ENCODE measurements around the gene TMEM131.
A peak's percentile ranks its signal among the peaks of the same experiment; 100 is the strongest.
"Not testable (repeated sequence)": the region's sequence is repeated elsewhere in the genome, so short reads cannot be mapped to it uniquely, and the experiment has no call there.

TMEM131 gene

GRCh38 chr2:97907369-97908100 lies 88.2 kb downstream of the TMEM131 start:
- DNase-seq: no peak

GRCh38 chr2:97906307-97906706 lies 89.4 kb downstream of the TMEM131 start:
- DNase-seq: no peak

- DNase-seq: no peak
Observed at GRCh38 chr2:97905294-97905693, 90.5 kb downstream of the TMEM131 start.

- DNase-seq: no peak
Observed at GRCh38 chr2:97901862-97902261, 93.9 kb downstream of the TMEM131 start.

GRCh38 chr2:97900806-97901205 lies 94.9 kb downstream of the TMEM131 start:
- DNase-seq: no peak

- not testable (repeated sequence) for DNase-seq
Observed at GRCh38 chr2:97893042-97893441, 102.7 kb downstream of the TMEM131 start.

- DNase-seq: no peak
Observed at GRCh38 chr2:97891611-97892010, 104.1 kb downstream of the TMEM131 start.

- DNase-seq: no peak
Observed at GRCh38 chr2:97889156-97889555, 106.6 kb downstream of the TMEM131 start.

- DNase-seq: no peak
Observed at GRCh38 chr2:97885841-97886240, 109.9 kb downstream of the TMEM131 start.

GRCh38 chr2:97880334-97880733 lies 115.4 kb downstream of the TMEM131 start:
- DNase-seq: no peak

GRCh38 chr2:97878865-97879264 lies 116.9 kb downstream of the TMEM131 start:
- DNase-seq: no peak

GRCh38 chr2:97878317-97878716 lies 117.4 kb downstream of the TMEM131 start:
- not testable (repeated sequence) for DNase-seq

GRCh38 chr2:97871096-97871780 lies 124.5 kb downstream of the TMEM131 start:
- DNase-seq: no peak

GRCh38 chr2:97870396-97870843 lies 125.3 kb downstream of the TMEM131 start:
- DNase-seq: peak; percentile 30

- DNase-seq: no peak
Observed at GRCh38 chr2:97869722-97870346, 125.9 kb downstream of the TMEM131 start.

GRCh38 chr2:97868986-97869721 lies 126.6 kb downstream of the TMEM131 start:
- DNase-seq: no peak

- DNase-seq: no peak
Observed at GRCh38 chr2:97863829-97864228, 131.9 kb downstream of the TMEM131 start.

GRCh38 chr2:97861177-97861576 lies 134.6 kb downstream of the TMEM131 start:
- DNase-seq: no peak

GRCh38 chr2:97858442-97858841 lies 137.3 kb downstream of the TMEM131 start:
- DNase-seq: no peak

GRCh38 chr2:97857553-97857952 lies 138.2 kb downstream of the TMEM131 start:
- no peak for DNase-seq

- DNase-seq: not testable (repeated sequence)
Observed at GRCh38 chr2:97853057-97853456, 142.7 kb downstream of the TMEM131 start.

GRCh38 chr2:97851172-97851571 lies 144.6 kb downstream of the TMEM131 start:
- no peak for DNase-seq

- DNase-seq: no peak
Observed at GRCh38 chr2:97849881-97850528, 145.7 kb downstream of the TMEM131 start.
